GM18861 (cell line): Measurements from ENCODE around the gene AHCYL1.
"Not testable (repeated sequence)": the region's sequence is repeated elsewhere in the genome, so short reads cannot be mapped to it uniquely, and the experiment has no call there.

Source experiments
- ATAC-seq: cut with Tn5 transposase; IDR thresholded peaks from one replicate; pipeline ENCODE4 v1.9.1; 2021; ENCODE audit not compliant: unreplicated experiment

AHCYL1 gene

DNA sequence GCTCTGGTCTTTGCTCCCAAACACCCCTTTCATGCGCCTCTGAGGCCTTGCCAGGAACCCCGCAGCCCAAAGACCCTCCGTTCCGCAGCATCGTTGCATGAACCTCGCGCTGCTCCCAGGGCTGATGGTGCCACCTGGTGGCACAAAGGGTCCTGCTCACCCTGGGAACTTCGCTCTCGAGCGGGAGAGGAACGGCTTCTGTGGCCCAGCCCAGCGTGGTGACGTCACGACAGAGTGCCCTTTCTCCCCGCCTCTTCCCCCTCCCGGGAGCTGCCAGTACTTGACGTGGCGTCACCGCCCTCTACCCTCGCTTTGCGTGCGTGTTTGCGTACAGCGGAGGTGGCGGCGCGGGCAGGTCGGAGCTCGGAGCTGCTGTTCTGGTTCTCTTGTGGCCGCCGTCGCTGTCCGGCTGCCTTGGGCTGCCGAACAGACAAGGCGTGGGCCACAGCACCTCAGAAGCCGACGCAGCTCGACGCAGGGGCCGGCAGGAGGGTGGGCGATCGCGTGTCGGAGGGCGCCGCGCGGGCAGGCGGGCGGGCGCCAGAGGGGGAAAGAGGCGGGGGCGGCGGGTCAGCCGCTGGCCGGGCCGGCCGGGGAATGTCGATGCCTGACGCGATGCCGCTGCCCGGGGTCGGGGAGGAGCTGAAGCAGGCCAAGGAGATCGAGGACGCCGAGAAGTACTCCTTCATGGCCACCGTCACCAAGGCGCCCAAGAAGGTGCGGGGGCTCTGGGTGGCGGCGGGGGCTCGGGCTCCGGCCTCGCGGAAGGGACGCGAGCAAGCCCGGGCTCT, at the start of gene AHCYL1:
Gene AHCYL1, plus strand, starts transcription at position 310 of the 791 bp plus-strand sequence. Its CDS starts 288 bp downstream, at position 598.
- ATAC-seq: peak; percentile 95

DNA sequence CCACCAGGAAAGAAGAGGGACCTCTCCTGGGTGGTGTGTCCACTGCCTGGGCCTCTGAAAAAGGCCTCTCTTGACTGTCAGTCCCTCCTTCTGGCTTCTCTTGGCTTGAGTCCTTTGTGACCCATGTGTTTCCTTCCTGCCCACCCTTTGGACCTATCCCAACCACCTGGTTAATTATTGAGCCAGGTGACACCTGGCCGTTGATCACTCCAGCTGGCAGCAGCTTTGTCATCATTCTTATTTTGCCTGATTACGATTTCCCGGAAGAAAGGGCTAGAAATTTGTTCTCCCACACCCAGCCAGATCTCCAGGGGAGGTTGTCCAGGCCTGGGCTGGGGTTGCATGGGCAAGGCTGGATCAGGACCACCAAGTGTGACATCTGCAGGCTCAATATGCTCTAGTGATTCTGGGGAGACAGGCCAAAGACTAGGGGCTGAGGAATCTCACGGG, 49.1 kb upstream of the AHCYL1 start:
- ATAC-seq: no peak

DNA sequence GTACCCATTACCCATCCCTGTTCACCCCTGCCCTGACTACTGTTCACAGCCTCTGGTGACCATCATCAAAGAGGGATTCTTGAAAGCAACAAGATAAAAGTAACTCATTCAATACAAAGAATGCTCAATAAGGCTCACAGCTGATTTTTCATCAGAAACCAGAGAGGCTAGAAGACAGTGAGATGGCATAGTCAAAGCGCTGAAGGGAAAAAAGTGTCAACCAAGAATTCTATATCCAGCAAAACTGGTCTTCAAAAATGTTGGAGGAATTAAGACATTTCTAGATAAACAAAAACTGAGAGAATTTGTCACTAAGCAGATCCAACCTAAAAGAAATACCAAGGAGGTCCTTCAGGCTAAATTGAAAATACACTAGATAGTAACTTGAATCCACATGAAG, 46.8 kb upstream of the AHCYL1 start:
- no peak for ATAC-seq

DNA sequence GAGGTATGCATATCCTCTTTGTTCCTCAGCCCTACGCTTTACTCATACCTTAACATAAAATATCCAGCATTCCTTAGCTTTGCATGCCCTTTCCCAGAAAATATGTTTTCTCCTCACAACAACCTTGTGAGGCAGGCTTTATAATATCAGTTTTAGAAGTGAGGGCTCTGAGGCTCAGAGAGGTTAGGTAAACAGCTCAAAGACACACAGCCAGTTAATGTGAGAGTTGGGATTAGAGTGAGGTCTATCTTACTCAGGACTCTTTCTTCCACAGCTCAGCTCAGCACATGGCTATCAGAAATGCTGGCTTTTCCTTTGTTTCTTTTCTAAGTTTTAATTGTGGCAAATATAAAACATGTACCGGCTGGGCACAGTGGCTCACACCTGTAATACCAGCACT, 46.0 kb upstream of the AHCYL1 start:
- no peak for ATAC-seq

DNA sequence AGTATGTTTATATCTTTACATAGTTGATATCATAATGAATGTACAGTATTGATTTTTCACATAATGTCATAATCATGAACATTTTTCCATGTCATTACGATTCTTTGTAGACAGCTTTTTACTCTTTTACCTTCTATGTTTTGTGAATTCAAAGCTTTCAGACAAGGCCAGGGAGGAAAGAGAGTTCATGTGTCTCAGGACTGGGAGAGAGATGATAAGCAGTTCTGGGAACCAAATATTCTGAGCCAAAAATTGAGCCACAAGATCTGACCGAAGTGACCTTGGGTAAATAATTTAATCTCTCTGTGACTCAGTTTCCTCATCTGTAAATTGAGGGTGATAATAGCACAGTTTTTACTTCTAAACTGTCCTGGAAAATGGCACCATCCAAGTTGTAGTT, 42.1 kb upstream of the AHCYL1 start:
- no peak for ATAC-seq

DNA sequence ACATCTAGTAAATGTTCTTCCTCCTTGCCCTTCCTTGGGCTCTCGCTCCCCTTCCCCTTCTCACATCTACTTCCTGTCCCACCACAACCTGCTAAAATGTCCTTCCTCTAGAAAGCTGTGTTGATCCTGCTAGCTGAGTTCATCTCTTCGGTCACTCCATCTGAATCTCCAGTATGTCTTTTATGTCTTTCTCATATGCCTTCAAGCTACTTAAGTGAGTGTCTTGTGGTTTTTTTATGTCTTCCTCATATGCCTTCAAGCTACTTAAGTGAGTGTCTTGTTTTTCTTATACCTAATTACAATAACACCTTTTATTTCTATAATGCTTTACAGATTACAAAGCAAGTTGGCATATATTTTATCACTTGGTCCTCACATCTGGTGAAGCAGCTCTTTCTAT, 40.0 kb upstream of the AHCYL1 start:
- ATAC-seq: no peak

DNA sequence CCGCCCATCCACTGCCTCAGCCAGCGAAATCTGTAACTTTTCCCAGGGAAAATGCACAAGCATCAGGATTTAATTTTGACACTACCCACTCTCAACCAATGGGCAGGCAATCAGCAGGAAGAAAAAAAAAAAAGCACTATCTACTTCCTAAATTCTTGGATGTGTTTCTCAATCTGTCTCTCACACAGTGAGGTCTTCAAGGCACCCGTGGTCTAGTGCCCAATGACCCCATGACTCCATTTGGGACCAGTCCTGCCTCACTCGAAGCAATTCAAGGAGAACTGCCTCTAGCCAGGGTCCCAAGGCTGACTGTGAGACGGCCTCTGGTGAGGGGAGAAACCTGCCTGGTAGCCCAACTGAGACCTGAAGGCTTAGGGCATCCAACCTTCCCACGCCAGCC, 38.1 kb upstream of the AHCYL1 start:
- ATAC-seq: no peak

DNA sequence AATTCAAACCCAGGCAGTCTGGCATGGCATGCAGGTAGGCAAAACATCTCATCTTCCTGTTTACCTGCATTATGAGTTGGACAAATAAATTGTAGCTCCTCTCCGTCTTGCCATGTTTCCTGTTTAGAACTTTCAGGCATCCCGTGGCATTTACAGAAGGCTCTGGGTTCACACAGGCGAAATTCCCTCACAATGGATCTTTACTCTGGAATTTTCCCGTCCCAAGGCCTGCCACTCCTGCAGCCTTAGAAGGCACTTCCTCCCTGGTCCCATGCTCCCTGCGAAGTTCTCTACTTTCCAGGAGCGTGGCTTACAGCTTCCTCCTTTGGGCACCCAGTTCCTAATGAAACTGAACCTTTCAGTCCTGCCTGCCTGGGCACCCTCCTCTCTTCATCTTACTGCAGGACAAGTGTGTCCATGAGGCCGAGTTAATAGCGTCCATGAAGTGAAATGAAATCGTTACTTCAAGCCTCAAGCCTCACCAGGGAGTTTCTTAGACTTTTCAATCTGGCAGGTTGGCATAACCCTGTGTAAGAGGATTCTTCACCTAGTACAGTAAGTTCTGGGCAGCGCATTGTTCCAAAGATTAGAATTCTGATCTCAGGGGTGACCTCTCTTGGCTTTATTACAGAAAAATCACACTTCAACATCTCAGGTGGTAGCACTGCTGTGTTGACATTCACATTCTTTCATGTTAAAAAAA, 36.8 kb upstream of the AHCYL1 start:
- no peak for ATAC-seq

DNA sequence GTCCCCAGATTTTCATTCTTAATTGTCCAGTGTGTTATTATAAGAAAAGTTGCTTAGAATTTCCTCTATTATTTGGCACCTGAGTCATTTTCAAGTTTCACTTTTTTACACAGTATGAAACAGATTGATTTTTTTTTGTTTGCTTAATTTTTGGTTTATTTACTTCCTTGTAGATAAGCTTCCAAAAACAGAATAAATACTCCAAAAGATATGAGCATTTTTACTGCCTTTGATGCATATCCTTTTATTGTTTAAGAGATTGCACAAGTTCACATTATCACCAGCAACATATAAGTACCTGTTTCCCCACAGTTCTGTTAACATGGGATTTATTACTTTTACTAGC, 36.3 kb upstream of the AHCYL1 start:
- ATAC-seq: no peak

DNA sequence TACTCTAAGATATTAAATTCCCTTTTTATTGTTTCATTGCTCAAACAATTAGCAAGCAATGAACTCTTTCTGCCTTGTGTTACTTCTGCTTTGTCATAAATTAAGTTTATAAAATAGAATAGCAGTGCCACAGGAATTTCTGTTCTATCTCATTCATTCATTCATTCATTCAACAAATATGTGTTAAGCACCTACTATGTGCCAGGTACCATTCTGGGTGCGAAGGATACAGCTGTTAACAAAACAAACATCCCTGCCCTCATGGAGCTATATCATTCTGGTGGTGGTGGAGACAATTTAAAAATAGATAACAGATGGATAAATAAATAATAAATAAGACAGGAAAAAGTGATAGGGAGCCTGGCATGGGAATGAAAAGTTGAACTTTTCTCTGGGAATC, 34.5 kb upstream of the AHCYL1 start:
- no peak for ATAC-seq

DNA sequence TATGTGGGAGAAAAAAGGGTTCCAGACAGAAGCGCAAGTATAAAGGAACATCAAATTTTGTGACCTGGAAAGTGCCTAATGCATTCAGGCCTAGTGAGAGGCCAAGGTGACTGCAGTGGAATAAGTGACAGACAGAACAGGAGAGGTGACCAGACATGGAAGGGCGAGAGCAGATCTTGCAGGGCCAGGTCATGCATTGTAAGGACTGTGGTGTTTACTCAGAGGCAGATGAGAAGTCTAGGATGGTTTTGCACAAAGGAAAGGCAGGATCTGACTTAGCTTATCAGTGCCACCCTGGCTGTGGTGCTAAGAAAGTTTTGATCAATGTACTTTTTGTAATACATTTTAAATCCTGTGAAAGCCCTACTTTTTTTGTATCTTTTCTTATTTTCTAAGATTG, 34.1 kb upstream of the AHCYL1 start:
- ATAC-seq: no peak

DNA sequence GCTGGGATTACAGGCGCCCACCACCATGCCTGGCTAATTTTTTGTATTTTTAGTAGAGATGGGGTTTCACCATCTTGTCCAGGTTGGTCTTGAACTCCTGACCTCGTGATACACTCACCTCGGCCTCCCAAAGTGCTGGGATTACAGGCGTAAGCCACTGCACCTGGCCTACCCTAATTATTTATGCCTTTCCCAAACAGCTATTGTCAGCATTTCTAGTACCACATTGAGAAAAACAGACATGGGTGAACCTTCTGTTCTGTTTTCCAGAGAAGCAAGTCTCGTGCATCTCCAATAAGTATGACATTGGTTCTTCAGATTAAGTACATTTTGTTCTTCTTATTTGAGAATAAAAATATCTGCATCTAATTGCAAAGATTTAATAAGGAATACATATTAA, 33.1 kb upstream of the AHCYL1 start:
- not testable (repeated sequence) for ATAC-seq

DNA sequence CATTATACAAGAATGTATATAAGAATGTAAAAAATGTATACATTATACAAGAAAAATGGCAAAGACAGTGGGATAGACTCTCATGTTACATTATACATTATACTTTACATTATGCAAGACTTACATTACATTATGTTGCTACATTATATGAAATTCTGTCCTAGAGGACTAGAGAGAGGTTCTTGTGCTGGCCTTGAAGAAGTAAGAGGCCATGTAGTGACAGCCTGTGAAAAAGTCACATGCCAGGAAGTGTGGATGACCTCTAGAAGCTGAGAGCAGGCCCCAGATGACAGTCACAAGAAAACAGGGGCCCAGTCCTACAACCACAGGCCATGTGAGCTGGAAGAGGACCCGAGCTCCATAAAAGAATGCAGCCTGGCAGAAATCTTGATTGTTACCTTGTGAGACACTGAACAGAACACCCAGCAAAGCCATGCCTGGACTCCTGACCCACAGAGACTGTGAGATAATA, 30.5 kb upstream of the AHCYL1 start:
- no peak for ATAC-seq

DNA sequence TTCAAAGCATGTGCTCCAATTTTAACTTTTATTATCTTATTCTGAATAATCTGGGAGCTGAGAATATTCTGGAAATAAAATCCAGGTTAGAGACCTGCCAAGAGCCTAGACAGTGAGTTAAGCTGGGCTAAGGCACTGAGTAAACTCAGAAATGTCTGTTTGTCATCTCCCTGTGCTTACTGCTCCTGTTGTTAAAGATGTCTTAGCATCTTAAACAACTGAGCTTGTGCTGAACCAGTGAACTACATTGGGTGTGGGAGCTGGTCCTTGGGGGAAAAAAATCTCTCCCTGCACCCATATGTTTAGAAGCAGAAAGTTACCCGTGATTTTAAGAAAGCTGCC, 25.0 kb upstream of the AHCYL1 start:
- ATAC-seq: no peak

DNA sequence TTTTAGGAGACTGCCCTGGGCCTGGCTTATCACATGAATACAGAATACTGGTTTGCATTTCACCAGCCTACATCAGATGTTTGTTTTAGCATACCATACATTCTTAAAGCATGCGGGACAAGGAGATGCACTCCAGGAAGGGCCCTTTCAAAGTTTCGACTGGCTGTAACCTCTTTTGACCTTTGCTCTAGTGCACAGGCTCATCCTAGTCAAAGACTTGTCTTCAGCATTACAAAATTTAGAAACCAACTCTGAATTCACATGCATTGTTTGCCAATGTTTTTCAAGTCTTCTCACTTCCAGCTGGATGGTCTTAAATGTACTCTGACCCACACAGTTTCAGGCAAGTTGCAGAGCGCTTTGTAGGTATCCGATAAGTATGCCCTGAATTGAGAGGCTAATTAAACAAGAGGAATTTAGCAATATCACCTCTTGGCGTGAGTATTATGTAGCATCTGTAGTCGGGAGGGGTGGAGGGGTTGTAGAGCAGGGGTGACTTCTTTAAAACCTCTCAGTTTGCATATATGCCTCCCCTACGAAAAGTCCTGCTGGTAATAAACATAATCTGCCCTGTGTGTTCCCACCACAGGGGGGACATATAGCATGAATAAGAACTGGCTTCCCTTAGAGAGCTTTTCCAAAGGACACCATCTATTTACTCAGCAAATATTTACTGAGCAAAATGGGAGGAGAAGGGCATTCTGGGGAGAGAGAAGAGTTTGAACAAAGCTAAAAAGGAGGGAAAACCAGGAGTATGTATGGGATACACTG, 24.4 kb upstream of the AHCYL1 start:
- ATAC-seq: no peak

DNA sequence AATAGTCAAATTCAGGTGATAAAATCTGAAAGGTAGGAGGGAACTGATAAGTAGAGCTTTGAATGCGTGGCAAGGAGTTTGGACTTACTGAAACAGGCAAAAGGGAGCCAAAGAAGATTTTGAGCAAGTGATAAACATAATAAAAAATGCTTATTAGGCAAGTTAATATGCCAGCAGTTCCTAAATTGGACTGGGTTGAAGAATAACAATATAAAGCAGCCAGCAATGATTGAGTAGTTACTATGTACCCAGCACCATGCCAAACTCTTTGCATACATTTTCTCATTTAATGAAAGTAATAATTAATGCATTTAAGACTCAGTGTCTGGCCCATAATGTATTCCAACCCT, 23.8 kb upstream of the AHCYL1 start:
- no peak for ATAC-seq

DNA sequence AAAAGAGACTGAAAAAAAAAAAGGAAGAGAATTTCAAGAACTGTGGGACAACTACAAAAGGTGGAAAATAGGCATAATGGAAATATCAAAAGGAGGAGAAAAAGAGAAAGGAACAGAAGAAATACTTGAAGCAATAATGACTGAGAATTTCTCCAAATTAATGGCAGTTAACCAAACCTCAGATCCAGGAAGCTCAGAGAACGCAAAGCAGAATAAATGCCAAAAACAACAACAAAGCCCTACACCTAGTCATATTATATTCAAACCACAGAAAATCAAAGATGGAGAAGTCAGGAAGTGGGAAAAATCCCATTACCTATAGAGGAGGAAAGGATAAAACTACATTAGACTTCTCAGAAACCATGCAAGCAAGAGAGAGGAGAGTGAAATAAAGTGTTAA, 20.7 kb upstream of the AHCYL1 start:
- no peak for ATAC-seq

DNA sequence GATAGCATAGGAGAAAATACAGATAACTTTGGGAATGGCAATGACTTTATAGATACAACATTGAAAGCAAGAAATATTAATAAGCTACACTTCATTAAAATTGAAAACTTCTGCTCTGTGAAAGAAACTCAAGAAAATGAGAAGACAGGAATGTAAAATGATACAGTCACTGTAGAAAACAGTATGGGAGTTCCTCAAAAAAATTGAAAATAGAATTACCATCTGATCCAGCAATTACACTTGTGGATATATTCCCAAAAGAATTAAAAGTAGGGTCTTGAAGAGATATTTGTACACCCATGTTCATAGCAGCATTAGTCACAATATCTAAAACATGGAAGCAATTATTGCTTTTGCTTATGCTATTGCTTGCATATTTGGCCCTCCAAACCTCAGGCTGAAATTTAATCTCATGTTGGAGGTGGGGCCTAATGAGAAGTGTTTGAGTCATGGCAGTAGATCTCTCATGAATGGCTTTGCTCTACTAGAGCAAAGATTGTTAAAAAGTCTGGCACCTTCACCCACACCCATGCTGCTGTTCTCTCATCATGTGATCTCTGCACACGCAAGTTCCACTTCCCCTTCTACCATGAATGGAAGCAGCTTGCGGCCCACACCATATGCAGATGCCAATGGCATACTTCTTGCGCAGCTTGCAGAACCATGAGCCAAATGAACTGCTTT, 15.3 kb upstream of the AHCYL1 start:
- ATAC-seq: no peak

DNA sequence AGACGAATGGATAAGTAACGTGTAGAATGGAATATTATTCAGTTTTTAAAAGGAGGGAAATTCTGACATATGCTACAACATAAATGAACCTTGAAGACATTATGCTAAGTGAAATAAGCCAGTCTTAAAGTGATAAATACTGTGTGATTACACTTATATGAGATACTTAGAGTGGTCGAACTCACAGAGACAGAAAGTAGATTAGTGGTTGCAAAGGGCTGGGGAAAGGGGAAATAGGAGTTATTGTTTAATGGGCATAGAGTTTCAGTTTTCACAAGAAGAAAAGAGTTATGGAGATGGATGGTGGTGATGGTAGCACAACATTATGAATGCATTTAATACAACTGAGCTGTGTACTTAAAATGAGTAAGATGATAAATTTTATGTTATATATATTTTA, 14.7 kb upstream of the AHCYL1 start:
- ATAC-seq: peak; percentile 48

DNA sequence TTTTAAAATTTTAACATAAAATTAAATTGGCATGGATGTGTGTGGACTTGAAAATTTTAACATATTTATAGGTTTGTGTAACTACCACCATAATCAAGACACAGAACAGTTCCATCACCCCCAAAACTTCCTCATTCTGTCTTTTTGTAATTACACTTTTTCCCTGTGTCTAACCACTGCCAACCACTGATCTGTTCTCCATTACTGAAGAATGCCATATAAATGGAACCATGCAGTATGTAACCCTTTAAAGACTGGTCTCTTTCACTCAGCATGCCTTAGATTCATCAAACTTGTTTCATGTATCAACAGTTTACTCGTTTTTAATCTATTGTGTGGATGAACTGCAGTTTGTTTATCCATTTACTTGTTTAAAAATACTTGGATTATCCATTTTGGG, 13.0 kb upstream of the AHCYL1 start:
- ATAC-seq: no peak

DNA sequence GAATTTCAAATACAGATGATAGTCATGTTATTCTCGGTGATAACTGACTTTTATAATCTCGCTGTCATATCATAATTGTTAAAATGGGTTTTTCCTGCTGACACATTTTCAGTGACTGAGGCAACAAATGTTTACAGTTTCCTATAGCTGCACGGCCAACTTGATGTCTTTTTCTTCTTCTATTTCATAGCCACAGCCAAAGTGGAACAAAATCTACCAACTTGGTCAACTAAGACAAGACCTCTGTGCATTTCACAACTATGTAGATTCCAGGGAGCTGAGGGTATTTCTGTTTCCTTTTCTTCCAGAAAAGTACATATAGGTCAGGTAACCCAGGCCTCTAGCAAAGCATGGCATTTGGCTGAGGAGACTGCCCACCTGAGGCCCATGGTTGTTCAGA, 10.4 kb upstream of the AHCYL1 start:
- no peak for ATAC-seq
